HCT116 (cell line): ENCODE results near the gene IQCH. TPM values are rescaled to one million over a fixed set of nuclear protein-coding genes. Genes with fewer than 3 reads are reported as not detected.

ENCODE experiments used
- ATAC-seq: fragments of 200-7000 bp; cut with Tn5 transposase; 2 replicates; pipeline ENCODE4 v1.9.1; 2020; ENCODE audit warnings: mild to moderate bottlenecking, moderate library complexity
- BruUV-seq: library from RNA; stranded (reverse); fragments of 400-500 nt; replicated peaks from 2 replicates; lab custom pipeline; 2021; lab: Mats Ljungman, UMichigan
- CTCF ChIA-PET: fragments of 300-600 bp; sonication (Branson Sonifier 250); formaldehyde crosslinking; loops from one replicate; lab custom pipeline; 2021; ENCODE audit warnings: antibody characterized with exemption; lab: Charles Lee
- POLR2A ChIA-PET: fragments of 300-600, 350-600 bp; sonication (Branson Sonifier 250); formaldehyde crosslinking; loops from one replicate; lab custom pipeline; 2021; ENCODE audit warnings: antibody characterized with exemption; lab: Charles Lee
- RAD21 ChIA-PET, 2 experiments: fragments of 300-600 bp; sonication (Branson Sonifier 250); formaldehyde crosslinking; loops; one replicate each; lab custom pipeline; 2023; ENCODE audit warnings: low total read pairs in 2 of 2; ENCODE audit not compliant: uncharacterized antibody in 2 of 2, unreplicated experiment in 2 of 2, low non-redundant PET in 1 of 2; lab: Charles Lee
- DNase-seq: peaks from one replicate; pipeline ENCODE4 v3.0.0-alpha.2; 2010; ENCODE audit warnings: low read depth, low spot score
- H2AFZ ChIP-seq: fragments of 200-600 bp; shearing (Covaris generic), sonication (generic); 2 replicates; pipeline ENCODE4 v1.6.1; 2017; ENCODE audit warnings: low read depth, mixed run types, mixed read lengths, antibody characterized with exemption, low read length; ENCODE audit not compliant: poor library complexity, severe bottlenecking
- H3K27ac ChIP-seq: 2 replicates; pipeline ENCODE4 v1.5.1; 2012; ENCODE audit warnings: low read depth, low read length
- H3K27me3 ChIP-seq: fragments of 200-600 bp; sonication (generic); 2 replicates; pipeline ENCODE4 v1.6.1; 2016; ENCODE audit warnings: mixed run types, low read length, mixed read lengths; ENCODE audit not compliant: insufficient read depth
- H3K36me3 ChIP-seq, 2 experiments: fragments of 200-500 bp in 1 of 2; fragments of 200-600 bp in 1 of 2; sonication (Bioruptor generic) in 1 of 2; sonication (generic) in 1 of 2; 2 replicates each; pipeline versions ENCODE4 v1.5.1 to v1.6.1; 2014 to 2016; ENCODE audit warnings: low read length in 2 of 2, inconsistent platforms in 1 of 2, mixed read lengths in 1 of 2, mixed run types in 1 of 2; ENCODE audit not compliant: insufficient read depth in 2 of 2, control insufficient read depth in 1 of 2
- H3K4me1 ChIP-seq, 2 experiments: fragments of 200-600 bp in 1 of 2; sonication (generic) in 1 of 2; 2 replicates each; pipeline versions ENCODE4 v1.5.1 to v1.6.1; 2012 to 2017; ENCODE audit warnings: low read length in 2 of 2, inconsistent platforms in 1 of 2, mild to moderate bottlenecking in 1 of 2, mixed read lengths in 1 of 2, mixed run types in 1 of 2, moderate library complexity in 1 of 2; ENCODE audit not compliant: insufficient read depth in 2 of 2, control insufficient read depth in 1 of 2
- H3K4me2 ChIP-seq: fragments of 200-600 bp; sonication (generic); 2 replicates; pipeline ENCODE4 v1.6.1; 2017; ENCODE audit warnings: mixed run types, low read length, mixed read lengths
- H3K4me3 ChIP-seq, 2 experiments: fragments of 200-600 bp in 1 of 2; sonication (generic) in 1 of 2; replicated peaks in 1 of 2; 2 replicates each; pipeline ENCODE4 v1.5.1; 2011 to 2016; ENCODE audit warnings: low read length in 2 of 2, control low read depth in 1 of 2, low read depth in 1 of 2, mild to moderate bottlenecking in 1 of 2, mixed read lengths in 1 of 2, mixed run types in 1 of 2
- H3K79me2 ChIP-seq: fragments of 200-600 bp; sonication (generic); 2 replicates; pipeline ENCODE4 v1.6.1; 2017; ENCODE audit warnings: mild to moderate bottlenecking, mixed run types, low read length, moderate library complexity, mixed read lengths; ENCODE audit not compliant: insufficient read depth
- H3K9ac ChIP-seq: fragments of 200-600 bp; sonication (generic); 2 replicates; pipeline ENCODE4 v1.6.1; 2016; ENCODE audit warnings: low read length, mixed read lengths
- H3K9me2 ChIP-seq: fragments of 200-600 bp; sonication (generic), shearing (Covaris generic); 2 replicates; pipeline ENCODE4 v1.6.1; 2017; ENCODE audit warnings: mixed run types, mild to moderate bottlenecking, moderate library complexity; ENCODE audit not compliant: insufficient read depth
- H3K9me3 ChIP-seq, 2 experiments: fragments of 200-500 bp in 1 of 2; fragments of 200-600 bp in 1 of 2; sonication (Bioruptor generic) in 1 of 2; sonication (generic) in 1 of 2; 2 replicates each; pipeline ENCODE4 v1.6.1; 2014 to 2017; ENCODE audit warnings: low read length in 2 of 2, mixed read lengths in 2 of 2, inconsistent platforms in 1 of 2, low read depth in 1 of 2, mild to moderate bottlenecking in 1 of 2, mixed run types in 1 of 2, moderate library complexity in 1 of 2; ENCODE audit not compliant: control insufficient read depth in 1 of 2, insufficient read depth in 1 of 2
- H4K20me1 ChIP-seq: fragments of 200-600 bp; sonication (generic), shearing (Covaris generic); 2 replicates; pipeline ENCODE4 v1.6.1; 2017; ENCODE audit warnings: mixed run types, mild to moderate bottlenecking, moderate library complexity; ENCODE audit not compliant: insufficient read depth
- EGR1 ChIP-seq: IDR thresholded peaks from 2 replicates; pipeline ENCODE4 v1.6.1; 2012; ENCODE audit warnings: low read depth
- EZH2 ChIP-seq: fragments of 200-600 bp; sonication (generic); IDR thresholded peaks from 2 replicates; pipeline ENCODE4 v1.6.1; 2017; ENCODE audit warnings: antibody characterized with exemption, mixed run types
- FOSL1 ChIP-seq: IDR thresholded peaks from 2 replicates; pipeline ENCODE4 v1.6.1; 2012; ENCODE audit warnings: low read depth
- JUND ChIP-seq: IDR thresholded peaks from 2 replicates; pipeline ENCODE4 v1.6.1; 2012
- SIN3A ChIP-seq: IDR thresholded peaks from 2 replicates; pipeline ENCODE4 v1.6.1; 2012; ENCODE audit warnings: low read depth
- SP1 ChIP-seq: IDR thresholded peaks from 2 replicates; pipeline ENCODE4 v1.6.1; 2012; ENCODE audit warnings: low read depth
- TCF7L2 ChIP-seq: IDR thresholded peaks from 2 replicates; pipeline ENCODE4 v1.7.0; 2011; ENCODE audit warnings: borderline replicate concordance, inconsistent platforms; ENCODE audit not compliant: insufficient read depth, insufficient read length; ENCODE audit errors: extremely low read depth
- YY1 ChIP-seq: IDR thresholded peaks from 2 replicates; pipeline ENCODE4 v1.6.1; 2011; ENCODE audit warnings: low read length, low read depth, moderate library complexity, mild to moderate bottlenecking; ENCODE audit not compliant: insufficient replicate concordance; ENCODE audit errors: extremely low read depth
- intact Hi-C: fragments of 100-400 bp; cut with micrococcal nuclease; formaldehyde crosslinking; loops from 2 replicates; pipeline ENCODE4 v1.10.0; 2022
- total RNA-seq: library from RNA; stranded (reverse); gene quantifications from one replicate; pipeline ENCODE4 v1.2.1, GENCODE V29; 2021; ENCODE audit not compliant: unreplicated experiment
- TF ChIP-seq, protein P1 (sequence below): IDR thresholded peaks from 2 replicates; pipeline ENCODE4 v1.6.1; 2012

The IQCH gene
- total RNA-seq, 1 experiment from 2014 or later: 4.6 TPM

DNA sequence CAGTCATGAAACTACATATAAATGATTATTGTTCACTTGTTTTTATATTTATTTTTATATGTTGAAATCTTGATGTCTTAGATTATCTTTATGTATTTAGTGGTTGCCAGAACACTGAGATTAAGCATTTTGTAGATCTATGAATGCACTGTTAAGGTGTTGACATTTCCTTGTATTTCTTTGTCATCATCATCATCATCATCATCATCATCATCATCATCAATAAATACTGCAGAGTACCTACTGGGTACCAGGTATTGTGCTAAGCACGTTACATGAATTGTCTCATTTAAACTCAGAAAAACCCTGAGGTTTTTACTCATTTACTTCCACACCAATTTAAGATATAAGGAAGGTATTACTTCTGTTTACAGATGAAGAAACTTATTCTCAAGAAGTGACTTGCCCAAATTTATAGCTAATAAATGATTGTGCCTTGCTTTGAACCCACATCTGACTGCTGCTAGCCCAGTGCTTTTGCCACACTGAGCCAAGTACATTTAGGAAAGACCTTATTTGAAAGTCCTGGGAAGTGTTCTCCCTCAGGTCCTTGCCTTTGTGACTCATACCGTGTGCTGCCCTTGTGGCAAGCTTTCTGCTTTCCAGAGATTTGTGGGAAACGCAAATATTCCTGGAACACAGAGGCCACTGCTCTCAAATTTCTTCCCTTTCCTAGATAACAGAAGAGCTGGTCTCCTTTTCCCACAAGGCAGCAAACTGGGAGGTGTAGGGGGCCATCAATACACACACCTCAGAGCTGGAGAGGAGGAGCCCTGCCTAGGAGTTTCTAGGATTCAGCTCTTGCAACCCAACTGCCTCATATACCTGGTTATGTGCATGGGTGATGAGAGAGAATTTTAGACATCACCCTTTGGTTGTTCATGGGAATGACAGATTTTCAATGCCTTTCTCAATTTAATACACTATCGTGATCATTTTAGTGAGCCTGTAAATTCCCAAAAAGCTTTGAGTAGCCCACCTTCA is 150.9 kb downstream of the IQCH start:
- H3K9ac ChIP-seq: no peak overlapping the region
- H3K36me3 ChIP-seq: no peaks in the 10 kb centered on the region
- RAD21 ChIA-PET: no interaction called here
- intact Hi-C loops: no loop called here
- CTCF ChIA-PET: no interaction called here
- no peaks in the 10 kb centered on the region for H3K27me3 ChIP-seq
- H3K9me2 ChIP-seq: no peaks in the 10 kb centered on the region
- no peak overlapping the region for H3K4me3 ChIP-seq
- H3K4me2 ChIP-seq: peak overlapping the region; percentile 46
- no peaks in the 10 kb centered on the region for H3K9me3 ChIP-seq
- peaks cover 7 to 16% of the 10 kb centered on the region in 2 experiments for H3K4me1 ChIP-seq
- POLR2A ChIA-PET: no interaction called here
- BruUV-seq: no TSS peak
- H4K20me1 ChIP-seq: no peaks in the 10 kb centered on the region
- no peak overlapping the region for H2AFZ ChIP-seq
- ATAC-seq (peak; percentile 76), DNase-seq (peak; percentile 18)
- no peak overlapping the region for H3K27ac ChIP-seq
- no peaks in the 10 kb centered on the region for H3K79me2 ChIP-seq
- TF ChIP-seq, protein P1, sequence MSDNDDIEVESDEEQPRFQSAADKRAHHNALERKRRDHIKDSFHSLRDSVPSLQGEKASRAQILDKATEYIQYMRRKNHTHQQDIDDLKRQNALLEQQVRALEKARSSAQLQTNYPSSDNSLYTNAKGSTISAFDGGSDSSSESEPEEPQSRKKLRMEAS: 0 out of 2 replicates have a peak, but pooled peaks have one; percentile 40
- TF ChIP-seq FOSL1 (peak; percentile 48; the same call in 1 of the 2 replicates), SP1 (peak; percentile 17; the same call in 1 of the 2 replicates), TCF7L2 (peak; percentile 33), SIN3A (no peak), EZH2 (no peak), JUND (0 out of 2 replicates have a peak, but pooled peaks have one; percentile 29)

DNA sequence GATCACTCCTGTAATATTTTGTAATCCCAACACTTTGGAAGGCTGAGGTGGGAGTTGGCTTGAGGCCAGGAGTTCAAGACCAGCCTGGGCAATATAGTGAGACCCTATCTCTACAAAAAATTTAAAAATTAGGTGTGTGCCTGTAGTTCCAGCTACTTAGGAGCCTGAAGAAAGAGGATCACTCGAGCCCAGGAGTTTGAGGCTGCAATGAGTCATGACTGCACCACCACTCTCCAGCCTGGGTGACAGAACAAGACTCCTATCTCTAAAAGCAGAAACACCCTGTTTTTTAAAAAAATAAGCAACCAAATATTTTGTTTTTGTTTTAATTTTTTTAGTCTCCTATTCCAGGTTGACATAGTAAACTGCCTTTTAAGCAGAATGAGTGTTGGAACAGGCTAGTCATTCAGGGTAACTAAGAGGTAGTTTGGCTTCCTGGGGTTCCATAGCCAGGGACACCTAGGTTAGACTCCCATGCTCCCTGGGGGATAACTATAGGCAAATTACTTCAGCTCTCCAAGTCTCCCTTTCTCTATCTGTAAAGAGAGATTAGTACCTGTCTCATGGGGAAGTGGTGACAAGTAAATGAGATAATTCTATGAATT is 151.8 kb downstream of the IQCH start:
- no peak overlapping the region for H3K4me3 ChIP-seq
- POLR2A ChIA-PET: no interaction called here
- H3K27ac ChIP-seq: no peak overlapping the region
- DNase-seq (no peak), ATAC-seq (no peak)
- H3K9ac ChIP-seq: no peak overlapping the region
- TF ChIP-seq, protein P1: no peak
- TF ChIP-seq EGR1: no peak
- no peak for TF ChIP-seq YY1
- H3K79me2 ChIP-seq: no peaks in the 10 kb centered on the region
- intact Hi-C loops: no loop called here
- H3K36me3 ChIP-seq: no peaks in the 10 kb centered on the region
- BruUV-seq: no TSS peak
- H2AFZ ChIP-seq: no peak overlapping the region
- CTCF ChIA-PET: no interaction called here
- H3K4me2 ChIP-seq: no peak overlapping the region
- peaks cover 7 to 16% of the 10 kb centered on the region in 2 experiments for H3K4me1 ChIP-seq
- H3K27me3 ChIP-seq: no peaks in the 10 kb centered on the region
- no peaks in the 10 kb centered on the region for H4K20me1 ChIP-seq
- RAD21 ChIA-PET: no interaction called here
- no peaks in the 10 kb centered on the region for H3K9me2 ChIP-seq
- no peaks in the 10 kb centered on the region for H3K9me3 ChIP-seq
